ENCODE measurements around the gene GRIK2.

DNA sequence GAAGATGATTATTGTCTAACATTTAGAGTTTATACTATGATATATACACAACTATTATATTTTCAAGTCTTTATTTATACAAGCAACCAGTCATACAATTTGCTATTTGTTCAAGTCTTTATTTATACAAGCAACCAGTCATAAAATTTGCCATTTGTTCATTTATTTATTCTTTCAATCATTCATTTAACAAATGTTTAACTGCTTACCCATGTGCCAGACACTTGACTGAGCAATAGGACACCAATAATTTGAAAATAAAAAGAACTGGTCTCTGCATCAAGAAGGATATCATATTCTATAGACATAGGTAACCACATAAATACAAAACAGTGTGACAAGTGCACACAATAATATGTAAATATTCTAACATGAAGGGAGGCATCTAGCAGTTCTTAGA, 20.3 kb downstream of the GRIK2 start:
- TF ChIP-seq POLR2AphosphoS5 (IDR thresholded peaks at IDR 0.05; ENCODE audit: low read depth, low read length) (no peak), POLR2A (IDR thresholded peaks at IDR 0.05; ENCODE audit: low read depth, low read length) (no peak)

All from GM12892 (cell line).